ENCODE measurements around the gene ANKRD42. TPM values are rescaled to one million over a fixed set of nuclear protein-coding genes. Genes with fewer than 3 reads are reported as not detected.

The ANKRD42 gene
- total and polyA plus RNA-seq, 2 donors (not counting 1 experiment from before 2014, with no cell fraction given) = 6.5 to 17.5 TPM

DNA sequence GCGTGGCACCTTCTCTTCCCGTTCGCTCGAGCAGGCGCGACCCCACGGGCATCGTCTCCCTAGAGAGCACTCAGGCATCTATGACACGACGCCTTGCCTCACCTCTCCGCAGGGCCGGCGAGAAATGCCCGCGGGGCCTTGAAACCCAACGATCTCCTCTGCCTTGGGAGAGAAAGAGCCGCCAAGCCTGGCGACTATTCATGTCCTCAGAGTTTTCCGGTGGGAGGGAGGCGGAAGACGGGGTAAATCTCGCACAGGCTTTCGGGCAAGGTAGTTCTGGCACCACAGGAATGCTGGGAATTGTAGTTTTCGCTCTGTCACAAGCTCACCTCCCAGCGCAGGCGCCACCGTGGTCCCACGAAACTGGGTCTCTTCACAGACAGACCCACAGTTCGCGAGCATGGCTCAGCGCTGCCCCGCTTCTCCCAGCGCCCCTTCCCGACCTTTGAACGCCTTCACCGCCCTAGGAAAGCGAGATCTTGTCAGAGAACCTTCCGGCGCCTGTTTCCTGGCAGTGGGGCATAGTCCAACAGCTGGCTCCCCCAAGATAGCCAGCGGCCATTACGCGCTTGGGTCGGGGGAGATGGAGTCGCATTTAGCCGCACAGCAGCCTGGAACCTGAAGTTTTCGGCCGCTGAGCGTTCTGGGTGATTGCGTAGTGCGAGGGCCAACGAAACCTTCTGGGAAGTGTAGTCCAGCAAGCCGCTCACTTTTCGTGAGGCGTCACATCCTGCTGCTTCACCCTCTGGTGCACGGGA is 92.4 kb downstream of the ANKRD42 start, which contains the start of gene CCDC90B:
Gene CCDC90B, minus strand, starts transcription at position 597 of the 758 bp plus-strand sequence. Its CDS starts 395 bp downstream, at position 202.
- H3K9me3 ChIP-seq (ENCODE audit: control insufficient read depth, insufficient read depth, low read depth, low read length) = no peaks in the 10 kb centered on the region
- peak within 1 kb of the TSS; percentile 91 for H3K9ac ChIP-seq (ENCODE audit: insufficient read depth, low read length)
- peak within 1 kb of the TSS; percentile 97 for H3K27ac ChIP-seq (ENCODE audit: insufficient read depth, low read length)
- H2AFZ ChIP-seq (ENCODE audit: low read length) = peak within 1 kb of the TSS; percentile 91
- H3K4me3 ChIP-seq (replicated peaks in 1 of 4; ENCODE audit: control extremely low read depth in 1 of 4, insufficient read depth in 1 of 4, low read depth in 3 of 4, low read length in 4 of 4) = peak within 1 kb of the TSS; percentile 87 to 99 (median 94)
- H3K4me2 ChIP-seq (ENCODE audit: extremely low read depth, insufficient read depth, low read length) = peak within 1 kb of the TSS; percentile 99
- H3K79me2 ChIP-seq (ENCODE audit: control insufficient read depth, insufficient read depth, low read length) = peaks cover 33% of the 10 kb centered on the region
- no peaks in the 10 kb centered on the region for H3K27me3 ChIP-seq (ENCODE audit: control insufficient read depth, insufficient read depth, low read length)
- H3K36me3 ChIP-seq (ENCODE audit: control insufficient read depth, insufficient read depth, low read length) = no peaks in the 10 kb centered on the region
- TF ChIP-seq EZH2 (IDR thresholded peaks at IDR 0.05; ENCODE audit: low read length, missing control alignments) (no peak), CTCF (conservative IDR thresholded peaks at IDR 0.05 in 1 of 2, IDR thresholded peaks at IDR 0.05 in 1 of 2; ENCODE audit: low read depth in 1 of 2, low read length in 2 of 2) (no peak)
- H3K4me1 ChIP-seq (ENCODE audit: control insufficient read depth, extremely low read depth, insufficient read depth, low read length) = peaks cover 4% of the 10 kb centered on the region
- DNase-seq (ENCODE audit: low read depth in 2 of 2) = peak; percentile 98 to 99
- H4K20me1 ChIP-seq (ENCODE audit: control insufficient read depth, extremely low read depth, insufficient read depth, low read length) = no peaks in the 10 kb centered on the region

DNA sequence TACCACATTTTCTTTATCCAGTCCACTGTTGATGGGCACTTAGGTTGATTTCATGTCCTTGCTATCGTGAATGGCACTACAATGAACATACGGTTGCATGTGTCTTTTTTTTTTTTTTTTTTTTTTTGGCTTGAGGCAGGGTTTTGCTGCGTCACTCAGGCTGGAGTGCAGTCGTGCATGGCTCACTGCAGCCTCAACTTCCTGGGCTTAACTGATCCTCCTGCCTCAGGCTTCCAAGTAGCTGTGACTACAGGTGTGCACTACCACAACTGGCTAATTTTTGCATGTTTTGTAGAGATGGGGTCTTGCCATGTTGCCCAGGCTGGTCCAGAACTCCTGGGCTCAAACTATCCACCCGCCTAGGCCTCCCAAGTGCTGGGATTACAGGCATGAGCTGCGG is 94.1 kb downstream of the ANKRD42 start:
- TF ChIP-seq EZH2 (IDR thresholded peaks at IDR 0.05; ENCODE audit: low read length, missing control alignments) (no peak), CTCF (conservative IDR thresholded peaks at IDR 0.05 in 1 of 2, IDR thresholded peaks at IDR 0.05 in 1 of 2; ENCODE audit: low read depth in 1 of 2, low read length in 2 of 2) (no peak)
- H3K27me3 ChIP-seq (ENCODE audit: control insufficient read depth, insufficient read depth, low read length) = no peaks in the 10 kb centered on the region
- no peaks in the 10 kb centered on the region for H3K36me3 ChIP-seq (ENCODE audit: control insufficient read depth, insufficient read depth, low read length)
- no peak for DNase-seq (ENCODE audit: low read depth in 2 of 2)
- H2AFZ ChIP-seq (ENCODE audit: low read length) = no peak overlapping the region
- no peak overlapping the region for H3K4me2 ChIP-seq (ENCODE audit: extremely low read depth, insufficient read depth, low read length)
- H3K4me3 ChIP-seq (replicated peaks in 1 of 4; ENCODE audit: control extremely low read depth in 1 of 4, insufficient read depth in 1 of 4, low read depth in 3 of 4, low read length in 4 of 4) = no peak overlapping the region
- H4K20me1 ChIP-seq (ENCODE audit: control insufficient read depth, extremely low read depth, insufficient read depth, low read length) = no peaks in the 10 kb centered on the region
- H3K9me3 ChIP-seq (ENCODE audit: control insufficient read depth, insufficient read depth, low read depth, low read length) = no peaks in the 10 kb centered on the region
- H3K4me1 ChIP-seq (ENCODE audit: control insufficient read depth, extremely low read depth, insufficient read depth, low read length) = peaks cover 2% of the 10 kb centered on the region
- no peak overlapping the region for H3K27ac ChIP-seq (ENCODE audit: insufficient read depth, low read length)
- H3K79me2 ChIP-seq (ENCODE audit: control insufficient read depth, insufficient read depth, low read length) = peaks cover 25% of the 10 kb centered on the region
- no peak overlapping the region for H3K9ac ChIP-seq (ENCODE audit: insufficient read depth, low read length)

GRCh38 chr11:83292709-83293456 is 99.4 kb downstream of the ANKRD42 start:
- H3K79me2 ChIP-seq (ENCODE audit: control insufficient read depth, insufficient read depth, low read length) = no peaks in the 10 kb centered on the region
- H3K9me3 ChIP-seq (ENCODE audit: control insufficient read depth, insufficient read depth, low read depth, low read length) = no peaks in the 10 kb centered on the region
- no peaks in the 10 kb centered on the region for H4K20me1 ChIP-seq (ENCODE audit: control insufficient read depth, extremely low read depth, insufficient read depth, low read length)
- no peak overlapping the region for H3K9ac ChIP-seq (ENCODE audit: insufficient read depth, low read length)
- no peaks in the 10 kb centered on the region for H3K36me3 ChIP-seq (ENCODE audit: control insufficient read depth, insufficient read depth, low read length)
- peak overlapping the region; percentile 71 for H2AFZ ChIP-seq (ENCODE audit: low read length)
- TF ChIP-seq EZH2 (IDR thresholded peaks at IDR 0.05; ENCODE audit: low read length, missing control alignments) (no peak), CTCF (conservative IDR thresholded peaks at IDR 0.05 in 1 of 2, IDR thresholded peaks at IDR 0.05 in 1 of 2; ENCODE audit: low read depth in 1 of 2, low read length in 2 of 2) (peak; percentile 85 to 90)
- H3K4me1 ChIP-seq (ENCODE audit: control insufficient read depth, extremely low read depth, insufficient read depth, low read length) = no peaks in the 10 kb centered on the region
- peak overlapping the region in 1 of 4 experiments; percentile 32 for H3K4me3 ChIP-seq (replicated peaks in 1 of 4; ENCODE audit: control extremely low read depth in 1 of 4, insufficient read depth in 1 of 4, low read depth in 3 of 4, low read length in 4 of 4)
- no peak overlapping the region for H3K27ac ChIP-seq (ENCODE audit: insufficient read depth, low read length)
- peak; percentile 66 to 76 for DNase-seq (ENCODE audit: low read depth in 2 of 2)
- peaks cover 3% of the 10 kb centered on the region for H3K27me3 ChIP-seq (ENCODE audit: control insufficient read depth, insufficient read depth, low read length)
- peak overlapping the region; percentile 65 for H3K4me2 ChIP-seq (ENCODE audit: extremely low read depth, insufficient read depth, low read length)
